Lung (tissue), 12 donors: ENCODE measurements around the gene ZNF593. TPM values are rescaled to one million over a fixed set of nuclear protein-coding genes. Genes with fewer than 3 reads are reported as not detected.

ENCODE experiments used
- ATAC-seq: fragments of 200-7000 bp; cut with Tn5 transposase; one replicate; pipeline ENCODE4 v1.9.1; 2020; ENCODE audit warnings: moderate number of reproducible peaks; ENCODE audit not compliant: insufficient read depth, low FRiP score
- DNase-seq, 3 donors: peaks; one replicate each; pipeline ENCODE4 v3.0.0-alpha.2; 2013 to 2017
- H3K27ac ChIP-seq, 2 donors: one replicate each; pipeline ENCODE4 v1.5.1; 2013; ENCODE audit warnings: mild to moderate bottlenecking in 2 of 2, moderate library complexity in 2 of 2, control low read depth in 1 of 2, inconsistent platforms in 1 of 2, low read depth in 1 of 2, low read length in 1 of 2
- H3K27me3 ChIP-seq, 3 donors: one replicate each; pipeline ENCODE4 v1.5.1; 2013; ENCODE audit warnings: low read length in 2 of 3; ENCODE audit not compliant: control insufficient read depth in 3 of 3, insufficient read depth in 3 of 3
- H3K36me3 ChIP-seq, 4 donors: one replicate each; pipeline ENCODE4 v1.5.1; 2013; ENCODE audit warnings: low read length in 4 of 4, mild to moderate bottlenecking in 1 of 4, moderate library complexity in 1 of 4; ENCODE audit not compliant: control insufficient read depth in 4 of 4, insufficient read depth in 4 of 4
- H3K4me1 ChIP-seq, 5 donors: one replicate each; pipeline ENCODE4 v1.5.1; 2013; ENCODE audit warnings: low read length in 5 of 5, mild to moderate bottlenecking in 2 of 5, moderate library complexity in 1 of 5; ENCODE audit not compliant: control insufficient read depth in 5 of 5, insufficient read depth in 5 of 5
- H3K4me3 ChIP-seq: one replicate; pipeline ENCODE4 v1.5.1; 2013; ENCODE audit warnings: mild to moderate bottlenecking, control low read depth, moderate library complexity
- H3K9ac ChIP-seq, 2 donors: one replicate each; pipeline ENCODE4 v1.5.1; 2013; ENCODE audit warnings: low read length in 2 of 2, control low read depth in 1 of 2; ENCODE audit not compliant: insufficient read depth in 1 of 2
- H3K9me3 ChIP-seq, 4 donors: one replicate each; pipeline ENCODE4 v1.5.1; 2013; ENCODE audit warnings: low read length in 3 of 4, mild to moderate bottlenecking in 1 of 4, moderate library complexity in 1 of 4; ENCODE audit not compliant: control insufficient read depth in 4 of 4, insufficient read depth in 3 of 4
- WGBS, 2 donors: extraction: QIAGEN DNeasy Blood & Tissue Kit; methylation state at CpG; one replicate each; pipeline ENCODE4 v1.1.7; 2013; 5-methylcytosine and 5-hydroxymethylcytosine counted together
- polyA plus RNA-seq, 2 donors: library from polyadenylated mRNA; stranded (reverse); fragments of 200-250 nt; gene quantifications; one replicate each; pipeline ENCODE4 v1.2.1, GENCODE V29; 2013
- total RNA-seq, 2 donors: library from RNA; depleted of rRNA in 1 of 2; stranded (reverse); fragments of >200 nt in 1 of 2; gene quantifications; one replicate each; pipeline ENCODE4 v1.2.1, GENCODE V29; 2014 to 2021
- TF ChIP-seq, protein P1 (sequence below): IDR thresholded peaks from 2 replicates; pipeline ENCODE4 v1.5.1; 2012; ENCODE audit warnings: mild to moderate bottlenecking; ENCODE audit errors: control extremely low read depth, extremely low read depth
- donor health status: control.
- donor health status: control.
- donor health status: Bipolar disorder and iron deficiency.
- donor health status: healthy.
- donor health status: DM: yes; HTN: yes; CAD: no.

Gene ZNF593
- total and polyA plus RNA-seq, 4 donors = 19.7 to 140 (median 61.6) TPM

GRCh38 chr1:26187882-26188281, 18.2 kb downstream of the ZNF593 start:
- TF ChIP-seq, protein P1, sequence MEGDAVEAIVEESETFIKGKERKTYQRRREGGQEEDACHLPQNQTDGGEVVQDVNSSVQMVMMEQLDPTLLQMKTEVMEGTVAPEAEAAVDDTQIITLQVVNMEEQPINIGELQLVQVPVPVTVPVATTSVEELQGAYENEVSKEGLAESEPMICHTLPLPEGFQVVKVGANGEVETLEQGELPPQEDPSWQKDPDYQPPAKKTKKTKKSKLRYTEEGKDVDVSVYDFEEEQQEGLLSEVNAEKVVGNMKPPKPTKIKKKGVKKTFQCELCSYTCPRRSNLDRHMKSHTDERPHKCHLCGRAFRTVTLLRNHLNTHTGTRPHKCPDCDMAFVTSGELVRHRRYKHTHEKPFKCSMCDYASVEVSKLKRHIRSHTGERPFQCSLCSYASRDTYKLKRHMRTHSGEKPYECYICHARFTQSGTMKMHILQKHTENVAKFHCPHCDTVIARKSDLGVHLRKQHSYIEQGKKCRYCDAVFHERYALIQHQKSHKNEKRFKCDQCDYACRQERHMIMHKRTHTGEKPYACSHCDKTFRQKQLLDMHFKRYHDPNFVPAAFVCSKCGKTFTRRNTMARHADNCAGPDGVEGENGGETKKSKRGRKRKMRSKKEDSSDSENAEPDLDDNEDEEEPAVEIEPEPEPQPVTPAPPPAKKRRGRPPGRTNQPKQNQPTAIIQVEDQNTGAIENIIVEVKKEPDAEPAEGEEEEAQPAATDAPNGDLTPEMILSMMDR = no peak

GRCh38 chr1:26188477-26188876, 18.8 kb downstream of the ZNF593 start:
- DNase-seq (no peak), ATAC-seq (no peak)
- no peaks in the 10 kb centered on the region for H3K4me1 ChIP-seq
- WGBS, 2 donors = 95 to 96% methylated on average over 8 of the region's 8 CpGs
- H3K9me3 ChIP-seq = no peaks in the 10 kb centered on the region
- no peak overlapping the region for H3K4me3 ChIP-seq
- no peak overlapping the region for H3K9ac ChIP-seq
- TF ChIP-seq, protein P1 = no peak
- peaks cover 0 to 10% (median 0%) of the 10 kb centered on the region in 4 donors for H3K36me3 ChIP-seq
- H3K27me3 ChIP-seq = no peaks in the 10 kb centered on the region
- no peak overlapping the region for H3K27ac ChIP-seq

More at GRCh38 chr1:26187882-26188281, 18.2 kb downstream of the ZNF593 start:
- Histone ChIP-seq H3K4me3 (no peak overlapping the region), H3K9me3 (no peaks in the 10 kb centered on the region), H3K9ac (no peak overlapping the region), H3K27ac (no peak overlapping the region), H3K4me1 (no peaks in the 10 kb centered on the region), H3K27me3 (no peaks in the 10 kb centered on the region), H3K36me3 (peaks cover 0 to 14% (median 0%) of the 10 kb centered on the region in 4 donors)
- ATAC-seq (no peak), DNase-seq (no peak)
- 92 to 94% methylated on average over 6 of the region's 6 CpGs for WGBS, 2 donors

DNA sequence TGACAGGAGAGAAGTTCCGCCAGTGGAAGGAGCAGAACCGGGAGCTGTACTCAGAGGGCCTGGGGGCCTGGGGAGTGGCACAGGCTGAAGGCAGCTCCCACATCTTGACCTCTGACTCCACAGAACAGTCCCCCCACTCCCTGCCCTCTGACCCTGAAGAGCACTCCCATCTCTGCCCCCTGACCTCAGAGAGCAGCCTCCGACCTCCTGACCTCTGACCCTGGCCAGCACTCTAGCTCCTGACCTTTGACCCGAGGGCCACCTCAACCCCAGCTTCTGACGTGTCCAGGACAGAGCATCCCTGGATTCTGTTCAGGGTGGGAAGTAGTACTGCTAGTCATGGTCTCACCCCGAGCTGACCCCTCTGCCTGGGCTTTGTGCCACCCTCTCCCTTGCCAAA, 19.6 kb downstream of the ZNF593 start:
- ATAC-seq = no peak
- H3K27me3 ChIP-seq = no peaks in the 10 kb centered on the region
- no peak for DNase-seq
- no peak overlapping the region for H3K4me3 ChIP-seq
- WGBS, 2 donors = 84 to 91% methylated on average over 6 of the region's 6 CpGs
- no peaks in the 10 kb centered on the region for H3K9me3 ChIP-seq
- TF ChIP-seq, protein P1 = no peak
- no peak overlapping the region for H3K27ac ChIP-seq
- H3K9ac ChIP-seq = no peak overlapping the region
- peaks cover 0 to 5% (median 0%) of the 10 kb centered on the region in 4 donors for H3K36me3 ChIP-seq
- no peaks in the 10 kb centered on the region for H3K4me1 ChIP-seq

DNA sequence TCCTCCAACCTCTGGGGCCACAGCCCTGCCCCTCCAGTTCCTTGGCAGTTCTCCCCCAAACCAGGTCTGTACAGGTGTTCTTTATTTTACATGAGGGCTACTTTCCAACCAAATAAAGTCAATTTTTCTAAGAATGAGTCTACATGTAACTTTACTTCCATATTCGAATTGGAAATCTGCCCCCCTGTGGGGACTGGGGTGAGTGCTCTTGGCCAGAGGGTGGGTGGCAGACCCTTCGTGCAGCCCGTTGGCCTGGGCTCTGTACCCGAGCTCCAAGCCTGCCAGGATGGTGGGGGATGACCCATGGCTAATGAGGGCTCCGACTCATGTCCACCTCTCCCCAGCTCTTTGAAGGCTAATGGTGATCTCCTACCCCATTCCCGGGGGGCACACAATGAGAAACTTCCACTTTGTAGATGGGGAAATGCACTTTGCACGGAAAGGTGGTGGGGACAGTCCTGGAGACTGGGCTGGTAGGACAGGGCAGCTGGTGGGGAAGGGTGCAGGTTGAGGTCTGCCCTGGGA, 20.1 kb downstream of the ZNF593 start:
- TF ChIP-seq, protein P1 = no peak
- 85 to 91% methylated on average over 7 of the region's 7 CpGs for whole genome bisulfite sequencing, 2 donors
- no peak overlapping the region for H3K9ac ChIP-seq
- no peak overlapping the region for H3K27ac ChIP-seq
- H3K27me3 ChIP-seq = no peaks in the 10 kb centered on the region
- DNase-seq (no peak), ATAC-seq (no peak)
- H3K9me3 ChIP-seq = no peaks in the 10 kb centered on the region
- H3K36me3 ChIP-seq = peaks cover 0 to 4% (median 0%) of the 10 kb centered on the region in 4 donors
- no peak overlapping the region for H3K4me3 ChIP-seq
- no peaks in the 10 kb centered on the region for H3K4me1 ChIP-seq
